H4 (cell line): Measurements from ENCODE around the gene TOP3A. TPM values are rescaled to one million over a fixed set of nuclear protein-coding genes. Genes with fewer than 3 reads are reported as not detected.
"Not testable (repeated sequence)": the region's sequence is repeated elsewhere in the genome, so short reads cannot be mapped to it uniquely, and the experiment has no call there.

Experiments
- DNase-seq: peaks from one replicate; pipeline ENCODE4 v3.0.0-alpha.2; 2015; ENCODE audit warnings: low spot score
- total RNA-seq: library from RNA; depleted of rRNA; stranded (reverse); fragments of >200 nt; shearing (Covaris generic); gene quantifications from 2 replicates; pipeline ENCODE4 v1.2.3, GENCODE V29; 2014

TOP3A gene
- total RNA-seq, 1 experiment from 2014 or later: 25.6 TPM

- DNase-seq: no peak
Observed at GRCh38 chr17:18323507-18324139, 8.8 kb upstream of the TOP3A start.

- no peak for DNase-seq
Observed at GRCh38 chr17:18323007-18323406, 8.2 kb upstream of the TOP3A start.

- no peak for DNase-seq
Observed at GRCh38 chr17:18322522-18322921, 7.7 kb upstream of the TOP3A start.

- DNase-seq: no peak
Observed at GRCh38 chr17:18321309-18321708, 6.5 kb upstream of the TOP3A start.

GRCh38 chr17:18320301-18320700 is 5.5 kb upstream of the TOP3A start:
- no peak for DNase-seq

GRCh38 chr17:18319604-18320256 is 4.9 kb upstream of the TOP3A start:
- DNase-seq: no peak

- no peak for DNase-seq
Observed at GRCh38 chr17:18318771-18319450, 4.1 kb upstream of the TOP3A start.

- DNase-seq: no peak
Observed at GRCh38 chr17:18318117-18318516, 3.3 kb upstream of the TOP3A start.

GRCh38 chr17:18315961-18316360 is 1.2 kb upstream of the TOP3A start:
- no peak for DNase-seq

- DNase-seq: no peak
Observed at GRCh38 chr17:18315562-18315922, 748 bp upstream of the TOP3A start.

- no peak for DNase-seq
Observed at GRCh38 chr17:18314059-18314730, 599 bp downstream of the TOP3A start.

GRCh38 chr17:18309202-18309601 is 5.6 kb downstream of the TOP3A start:
- no peak for DNase-seq

- DNase-seq: not testable (repeated sequence)
Observed at GRCh38 chr17:18303206-18303605, 11.6 kb downstream of the TOP3A start.

GRCh38 chr17:18300725-18301480 is 13.9 kb downstream of the TOP3A start:
- no peak for DNase-seq

GRCh38 chr17:18298061-18298460 is 16.7 kb downstream of the TOP3A start:
- not testable (repeated sequence) for DNase-seq

GRCh38 chr17:18291718-18292540 is 22.9 kb downstream of the TOP3A start:
- no peak for DNase-seq

- no peak for DNase-seq
Observed at GRCh38 chr17:18285296-18285695, 29.5 kb downstream of the TOP3A start.

GRCh38 chr17:18281788-18282187 is 33.0 kb downstream of the TOP3A start:
- DNase-seq: no peak

- DNase-seq: no peak
Observed at GRCh38 chr17:18280766-18281371, 33.9 kb downstream of the TOP3A start.

- DNase-seq: no peak
Observed at GRCh38 chr17:18280249-18280648, 34.5 kb downstream of the TOP3A start.

- DNase-seq: no peak
Observed at GRCh38 chr17:18278867-18279266, 35.9 kb downstream of the TOP3A start.
